IMR-90 (cell line): Measurements from ENCODE around the gene OPHN1. TPM values are rescaled to one million over a fixed set of nuclear protein-coding genes. Genes with fewer than 3 reads are reported as not detected.

Experiments used
- ATAC-seq: fragments of 200-7000 bp; cut with Tn5 transposase; 2 replicates; pipeline ENCODE4 v1.9.1; 2020; ENCODE audit warnings: low read depth, mild to moderate bottlenecking, moderate library complexity
- BruUV-seq: library from RNA; stranded (reverse); fragments of 400-500 nt; replicated peaks from 2 replicates; lab custom pipeline; 2021; lab: Mats Ljungman, UMichigan
- CTCF ChIA-PET: fragments of 300-600 bp; formaldehyde crosslinking; extraction: SDS; loops from one replicate; lab custom pipeline; 2021; ENCODE audit warnings: antibody characterized with exemption; lab: Yijun Ruan, JAX
- POLR2A ChIA-PET: fragments of 300-600 bp; sonication (Branson Sonifier 250); formaldehyde crosslinking; loops from one replicate; lab custom pipeline; 2022; ENCODE audit warnings: antibody characterized with exemption; ENCODE audit not compliant: unreplicated experiment; lab: Charles Lee
- DNase-seq: peaks from one replicate; pipeline ENCODE4 v3.0.0; 2013
- H2AFZ ChIP-seq: replicated peaks from 2 replicates; pipeline ENCODE3; 2013; ENCODE audit warnings: low read length, mild to moderate bottlenecking; ENCODE audit not compliant: poor library complexity
- H2AK5ac ChIP-seq: 2 replicates; pipeline ENCODE4 v1.6.1; 2013; ENCODE audit warnings: low read depth, low read length, inconsistent platforms
- H2AK9ac ChIP-seq: replicated peaks from 2 replicates; pipeline ENCODE3; 2013; ENCODE audit warnings: mild to moderate bottlenecking, low read depth, low read length, moderate library complexity; ENCODE audit not compliant: poor library complexity
- H2BK120ac ChIP-seq: 2 replicates; pipeline ENCODE4 v1.6.1; 2013; ENCODE audit warnings: low read depth, low read length, inconsistent platforms
- H2BK15ac ChIP-seq: 3 replicates; pipeline ENCODE4 v1.6.1; 2013; ENCODE audit warnings: low read depth, low read length, inconsistent platforms
- H2BK20ac ChIP-seq: 2 replicates; pipeline ENCODE4 v1.6.1; 2013; ENCODE audit warnings: low read depth, mild to moderate bottlenecking, inconsistent platforms, low read length, moderate library complexity
- H2BK5ac ChIP-seq: 2 replicates; pipeline ENCODE4 v1.6.1; 2013; ENCODE audit warnings: mild to moderate bottlenecking, low read depth, low read length, inconsistent platforms; ENCODE audit not compliant: poor library complexity, severe bottlenecking
- H3K14ac ChIP-seq: replicated peaks from 2 replicates; pipeline ENCODE4 v1.6.1; 2013; ENCODE audit warnings: low read depth, low read length, inconsistent platforms
- H3K18ac ChIP-seq: 2 replicates; pipeline ENCODE4 v1.6.1; 2013; ENCODE audit warnings: low read depth, low read length, control low read depth
- H3K23ac ChIP-seq: 2 replicates; pipeline ENCODE4 v1.6.1; 2013; ENCODE audit warnings: low read depth, low read length, inconsistent platforms
- H3K27ac ChIP-seq: 2 replicates; pipeline ENCODE4 v1.5.1; 2013; ENCODE audit warnings: mild to moderate bottlenecking, control low read depth, low read length; ENCODE audit not compliant: insufficient read depth
- H3K27me3 ChIP-seq: 2 replicates; pipeline ENCODE4 v1.6.1; 2013; ENCODE audit warnings: low read length; ENCODE audit not compliant: control insufficient read depth, insufficient read depth
- H3K36me3 ChIP-seq: 2 replicates; pipeline ENCODE4 v1.6.1; 2013; ENCODE audit warnings: low read length, mixed read lengths; ENCODE audit not compliant: control insufficient read depth, insufficient read depth
- H3K4ac ChIP-seq: 2 replicates; pipeline ENCODE4 v1.6.1; 2013; ENCODE audit warnings: low read depth, low read length, inconsistent platforms
- H3K4me1 ChIP-seq: 2 replicates; pipeline ENCODE4 v1.6.1; 2013; ENCODE audit warnings: low read length, mixed read lengths; ENCODE audit not compliant: control insufficient read depth, insufficient read depth
- H3K4me2 ChIP-seq: 2 replicates; pipeline ENCODE4 v1.6.1; 2013; ENCODE audit warnings: low read depth, mild to moderate bottlenecking, control low read depth, low read length, moderate library complexity
- H3K4me3 ChIP-seq: 2 replicates; pipeline ENCODE4 v1.5.1; 2013; ENCODE audit warnings: low read depth, mild to moderate bottlenecking, control low read depth, low read length, moderate library complexity; ENCODE audit not compliant: insufficient read depth
- H3K56ac ChIP-seq: 2 replicates; pipeline ENCODE4 v1.6.1; 2013; ENCODE audit warnings: low read length, inconsistent platforms; ENCODE audit not compliant: insufficient read depth; ENCODE audit errors: extremely low read depth
- H3K79me1 ChIP-seq, 2 experiments: 2 replicates each; pipeline ENCODE4 v1.6.1; 2013; ENCODE audit warnings: low read length in 2 of 2, inconsistent platforms in 1 of 2, low read depth in 1 of 2
- H3K9ac ChIP-seq: 2 replicates; pipeline ENCODE4 v1.6.1; 2013; ENCODE audit warnings: low read depth, low read length, control low read depth
- H3K9me1 ChIP-seq: 2 replicates; pipeline ENCODE4 v1.6.1; 2013; ENCODE audit warnings: low read length, inconsistent platforms; ENCODE audit not compliant: insufficient read depth
- H3K9me3 ChIP-seq: 2 replicates; pipeline ENCODE4 v1.6.1; 2013; ENCODE audit warnings: low read length; ENCODE audit not compliant: control insufficient read depth, insufficient read depth
- H4K20me1 ChIP-seq: 2 replicates; pipeline ENCODE4 v1.6.1; 2013; ENCODE audit warnings: low read length, inconsistent platforms; ENCODE audit not compliant: insufficient read depth
- H4K5ac ChIP-seq: 2 replicates; pipeline ENCODE4 v1.6.1; 2013; ENCODE audit warnings: mild to moderate bottlenecking, low read depth, low read length, control low read depth
- H4K8ac ChIP-seq, 2 experiments: 2 replicates each; pipeline ENCODE4 v1.6.1; 2013; ENCODE audit warnings: low read depth in 2 of 2, low read length in 2 of 2, control low read depth in 1 of 2, inconsistent platforms in 1 of 2
- H4K91ac ChIP-seq: 2 replicates; pipeline ENCODE4 v1.6.1; 2013; ENCODE audit warnings: low read depth, low read length, inconsistent platforms; ENCODE audit not compliant: insufficient read depth
- FOS ChIP-seq: fragments of 150-350 bp; IDR thresholded peaks from 2 replicates; pipeline ENCODE4 v1.6.1; 2016; ENCODE audit warnings: low read depth, low read length
- WGBS, 2 experiments: methylation state at CpG; one replicate each; pipeline versions ENCODE4 v1.1.5 to v1.1.7; 2013; ENCODE audit warnings: missing lambda C conversion rate in 2 of 2; ENCODE audit not compliant: insufficient read length in 1 of 2; ENCODE audit errors: extremely low coverage in 2 of 2; 5-methylcytosine and 5-hydroxymethylcytosine counted together
- dilution Hi-C: fragments of 300-500 bp; cut with HindIII; formaldehyde crosslinking; loops from one replicate; pipeline ENCODE4 v1.14.3; 2018; ENCODE audit warnings: low sequenced_read_pairs; ENCODE audit not compliant: unreplicated experiment
- in situ Hi-C: fragments of 300-500 bp; cut with MboI; formaldehyde crosslinking; loops from 3 replicates; pipeline ENCODE4 v1.14.3; 2019; ENCODE audit warnings: low sequenced_read_pairs, inconsistent platforms, mixed read lengths
- intact Hi-C: fragments of 100-400 bp; cut with micrococcal nuclease; formaldehyde crosslinking; loops from 2 replicates; pipeline ENCODE4 v1.10.0; 2022
- polyA plus RNA-seq, 3 experiments: library from polyadenylated mRNA; depleted of rRNA; stranded (reverse); fragments of >200 nt; gene quantifications; 2 replicates each; pipeline ENCODE4 v1.2.3, GENCODE V29; 2012; ENCODE audit warnings: low replicate concordance in 1 of 3
- total RNA-seq: library from RNA; depleted of rRNA; stranded (reverse); fragments of >200 nt; gene quantifications from 2 replicates; pipeline ENCODE4 v1.2.3, GENCODE V29; 2012

Gene OPHN1
- total and polyA plus RNA-seq, 2 of the 4 experiments (the other 2 are of a cell fraction): 4.0 to 13.1 TPM

- Histone ChIP-seq H3K56ac (no peak overlapping the region), H3K4me1 (no peaks in the 10 kb centered on the region), H2AFZ (no peak overlapping the region), H3K14ac (no peak overlapping the region), H3K9ac (no peak overlapping the region), H3K4me2 (no peak overlapping the region), H4K20me1 (no peaks in the 10 kb centered on the region), H3K4me3 (no peak overlapping the region), H3K9me1 (no peaks in the 10 kb centered on the region), H3K23ac (no peak overlapping the region), H4K91ac (no peak overlapping the region), H2BK5ac (no peak overlapping the region), H3K18ac (no peak overlapping the region), H3K27me3 (no peaks in the 10 kb centered on the region), H2AK5ac (no peak overlapping the region), H2BK120ac (no peak overlapping the region), H2AK9ac (no peak overlapping the region), H3K4ac (no peak overlapping the region), H2BK20ac (no peak overlapping the region), H3K36me3 (no peaks in the 10 kb centered on the region), H2BK15ac (no peak overlapping the region), H3K27ac (no peak overlapping the region), H4K5ac (no peak overlapping the region), H4K8ac (no peak overlapping the region), H3K79me1 (no peaks in the 10 kb centered on the region), H3K9me3 (no peaks in the 10 kb centered on the region)
- ATAC-seq: no peak
- in situ Hi-C loops (no loop called here), intact Hi-C loops (no loop called here), dilution Hi-C loops (no loop called here)
- ChIA-PET CTCF (no interaction called here), POLR2A (no interaction called here)
- no TSS peak for BruUV-seq
- no peak for TF ChIP-seq FOS
- DNase-seq: no peak
- WGBS, 2 experiments: no CpG with 5 or more reads among the region's 4 CpGs
Observed at GRCh38 chrX:68133181-68133580, 300.1 kb downstream of the OPHN1 start.
